Measurements from ENCODE around the gene ERICH4. TPM values are rescaled to one million over a fixed set of nuclear protein-coding genes. Genes with fewer than 3 reads are reported as not detected.
"Not testable (repeated sequence)": the region's sequence is repeated elsewhere in the genome, so short reads cannot be mapped to it uniquely, and the experiment has no call there.

Gene ERICH4
- total RNA-seq, 1 donor from 2014 or later: not detected

GRCh38 chr19:41408846-41409245, 34.1 kb upstream of the ERICH4 start:
- H3K27ac Mint-ChIP-seq; H3K4me3 Mint-ChIP-seq; H3K9me3 Mint-ChIP-seq; H3K4me1 Mint-ChIP-seq; H3K27me3 Mint-ChIP-seq; H3K36me3 Mint-ChIP-seq (ENCODE audit: low read depth); DNase-seq; intact Hi-C loops (cut with micrococcal nuclease): not testable (repeated sequence)

- Mint-ChIP-seq H3K9me3 (no peaks in the 10 kb centered on the region), H3K4me1 (peaks cover 5% of the 10 kb centered on the region), H3K36me3 (ENCODE audit: low read depth) (peaks cover 10% of the 10 kb centered on the region), H3K4me3 (no peak overlapping the region), H3K27ac (no peak overlapping the region), H3K27me3 (no peaks in the 10 kb centered on the region)
- intact Hi-C loops (cut with micrococcal nuclease): no loop called here
- no peak for DNase-seq
Measured at GRCh38 chr19:41409288-41409687, 33.7 kb upstream of the ERICH4 start.

GRCh38 chr19:41410336-41411054, 32.5 kb upstream of the ERICH4 start:
- no peaks in the 10 kb centered on the region for H3K27me3 Mint-ChIP-seq
- intact Hi-C loops (cut with micrococcal nuclease): no loop called here
- H3K27ac Mint-ChIP-seq: no peak overlapping the region
- no peak for DNase-seq
- H3K4me3 Mint-ChIP-seq: no peak overlapping the region
- H3K4me1 Mint-ChIP-seq: peaks cover 5% of the 10 kb centered on the region
- H3K9me3 Mint-ChIP-seq: no peaks in the 10 kb centered on the region
- peaks cover 20% of the 10 kb centered on the region for H3K36me3 Mint-ChIP-seq (ENCODE audit: low read depth)

- DNase-seq: no peak
Measured at GRCh38 chr19:41411100-41411967, 31.6 kb upstream of the ERICH4 start.

GRCh38 chr19:41411968-41412265, 31.0 kb upstream of the ERICH4 start:
- H3K27me3 Mint-ChIP-seq: no peaks in the 10 kb centered on the region
- no peak overlapping the region for H3K4me3 Mint-ChIP-seq
- peaks cover 23% of the 10 kb centered on the region for H3K36me3 Mint-ChIP-seq (ENCODE audit: low read depth)
- H3K4me1 Mint-ChIP-seq: peaks cover 5% of the 10 kb centered on the region
- no peak overlapping the region for H3K27ac Mint-ChIP-seq
- H3K9me3 Mint-ChIP-seq: no peaks in the 10 kb centered on the region
- intact Hi-C loops (cut with micrococcal nuclease): no loop called here
- DNase-seq: no peak

More at GRCh38 chr19:41411100-41411967, 31.6 kb upstream of the ERICH4 start:
- Mint-ChIP-seq H3K36me3 (ENCODE audit: low read depth) (peaks cover 21% of the 10 kb centered on the region), H3K4me1 (peaks cover 5% of the 10 kb centered on the region), H3K27ac (no peak overlapping the region), H3K4me3 (no peak overlapping the region), H3K27me3 (no peaks in the 10 kb centered on the region), H3K9me3 (no peaks in the 10 kb centered on the region)
- intact Hi-C loops (cut with micrococcal nuclease): no loop called here

GRCh38 chr19:41412953-41413352, 30.0 kb upstream of the ERICH4 start:
- H3K27ac Mint-ChIP-seq: no peak overlapping the region
- intact Hi-C loops (cut with micrococcal nuclease): no loop called here
- no peak for DNase-seq
- H3K4me3 Mint-ChIP-seq: no peak overlapping the region
- H3K36me3 Mint-ChIP-seq (ENCODE audit: low read depth): peaks cover 25% of the 10 kb centered on the region
- H3K4me1 Mint-ChIP-seq: peaks cover 5% of the 10 kb centered on the region
- H3K27me3 Mint-ChIP-seq: no peaks in the 10 kb centered on the region
- no peaks in the 10 kb centered on the region for H3K9me3 Mint-ChIP-seq

GRCh38 chr19:41413947-41414346, 29.0 kb upstream of the ERICH4 start:
- intact Hi-C loops (cut with micrococcal nuclease): no loop called here
- Mint-ChIP-seq H3K9me3 (no peaks in the 10 kb centered on the region), H3K4me1 (peaks cover 5% of the 10 kb centered on the region), H3K36me3 (ENCODE audit: low read depth) (peaks cover 30% of the 10 kb centered on the region), H3K27me3 (no peaks in the 10 kb centered on the region), H3K27ac (no peak overlapping the region), H3K4me3 (no peak overlapping the region)
- DNase-seq: no peak

- H3K36me3 Mint-ChIP-seq (ENCODE audit: low read depth): peaks cover 34% of the 10 kb centered on the region
- no peaks in the 10 kb centered on the region for H3K27me3 Mint-ChIP-seq
- DNase-seq: no peak
- H3K27ac Mint-ChIP-seq: no peak overlapping the region
- intact Hi-C loops (cut with micrococcal nuclease): no loop called here
- H3K9me3 Mint-ChIP-seq: no peaks in the 10 kb centered on the region
- no peak overlapping the region for H3K4me3 Mint-ChIP-seq
- peaks cover 1% of the 10 kb centered on the region for H3K4me1 Mint-ChIP-seq
Measured at GRCh38 chr19:41414461-41414860, 28.5 kb upstream of the ERICH4 start.

- no peak for DNase-seq
- H3K36me3 Mint-ChIP-seq (ENCODE audit: low read depth): peaks cover 36% of the 10 kb centered on the region
- H3K4me1 Mint-ChIP-seq: no peaks in the 10 kb centered on the region
- no peaks in the 10 kb centered on the region for H3K9me3 Mint-ChIP-seq
- no peak overlapping the region for H3K4me3 Mint-ChIP-seq
- intact Hi-C loops (cut with micrococcal nuclease): no loop called here
- H3K27ac Mint-ChIP-seq: no peak overlapping the region
- no peaks in the 10 kb centered on the region for H3K27me3 Mint-ChIP-seq
Measured at GRCh38 chr19:41415154-41415571, 27.8 kb upstream of the ERICH4 start.

GRCh38 chr19:41416194-41416674, 26.7 kb upstream of the ERICH4 start:
- Mint-ChIP-seq H3K36me3 (ENCODE audit: low read depth) (peaks cover 41% of the 10 kb centered on the region), H3K27ac (no peak overlapping the region)
- intact Hi-C loops (cut with micrococcal nuclease): no loop called here

GRCh38 chr19:41420101-41420880, 22.7 kb upstream of the ERICH4 start:
- Mint-ChIP-seq H3K27me3 (no peaks in the 10 kb centered on the region), H3K36me3 (ENCODE audit: low read depth) (peaks cover 33% of the 10 kb centered on the region), H3K9me3 (no peaks in the 10 kb centered on the region), H3K27ac (no peak overlapping the region), H3K4me3 (no peak overlapping the region), H3K4me1 (peaks cover 1% of the 10 kb centered on the region)
- intact Hi-C loops (cut with micrococcal nuclease): no loop called here
- DNase-seq: no peak

More at GRCh38 chr19:41416194-41416674, 26.7 kb upstream of the ERICH4 start:
- H3K4me1 Mint-ChIP-seq: no peaks in the 10 kb centered on the region
- H3K27me3 Mint-ChIP-seq: no peaks in the 10 kb centered on the region
- H3K4me3 Mint-ChIP-seq: no peak overlapping the region
- H3K9me3 Mint-ChIP-seq: no peaks in the 10 kb centered on the region
- no peak for DNase-seq

- H3K4me3 Mint-ChIP-seq: no peak overlapping the region
- peak overlapping the region; percentile 18 for H3K27ac Mint-ChIP-seq
- no peak for DNase-seq
- intact Hi-C loops (cut with micrococcal nuclease): no loop called here
- H3K4me1 Mint-ChIP-seq: peaks cover 1% of the 10 kb centered on the region
- peaks cover 31% of the 10 kb centered on the region for H3K36me3 Mint-ChIP-seq (ENCODE audit: low read depth)
- H3K27me3 Mint-ChIP-seq: no peaks in the 10 kb centered on the region
- no peaks in the 10 kb centered on the region for H3K9me3 Mint-ChIP-seq
Measured at GRCh38 chr19:41421314-41421713, 21.6 kb upstream of the ERICH4 start.

GRCh38 chr19:41421973-41422372, 21.0 kb upstream of the ERICH4 start:
- H3K27ac Mint-ChIP-seq: no peak overlapping the region

GRCh38 chr19:41422456-41422855, 20.5 kb upstream of the ERICH4 start:
- intact Hi-C loops (cut with micrococcal nuclease): no loop called here
- no peak for DNase-seq
- no peak overlapping the region for H3K4me3 Mint-ChIP-seq
- no peaks in the 10 kb centered on the region for H3K9me3 Mint-ChIP-seq
- H3K27me3 Mint-ChIP-seq: no peaks in the 10 kb centered on the region
- H3K4me1 Mint-ChIP-seq: peaks cover 1% of the 10 kb centered on the region
- H3K27ac Mint-ChIP-seq: no peak overlapping the region
- H3K36me3 Mint-ChIP-seq (ENCODE audit: low read depth): peaks cover 31% of the 10 kb centered on the region

More at GRCh38 chr19:41421973-41422372, 21.0 kb upstream of the ERICH4 start:
- peaks cover 31% of the 10 kb centered on the region for H3K36me3 Mint-ChIP-seq (ENCODE audit: low read depth)
- peaks cover 1% of the 10 kb centered on the region for H3K4me1 Mint-ChIP-seq
- H3K9me3 Mint-ChIP-seq: no peaks in the 10 kb centered on the region
- no peak for DNase-seq
- intact Hi-C loops (cut with micrococcal nuclease): no loop called here
- H3K27me3 Mint-ChIP-seq: no peaks in the 10 kb centered on the region
- no peak overlapping the region for H3K4me3 Mint-ChIP-seq
